LNCAP (cell line): ENCODE results near the gene TNK1.

Experiments used
- TF ChIP-seq, protein P1 (sequence below): fragments of 450-650 bp; IDR thresholded peaks from 2 replicates; pipeline ENCODE4 v1.5.1; 2017; ENCODE audit warnings: mild to moderate bottlenecking

Gene TNK1

GRCh38 chr17:7404737-7405349 lies 24.0 kb downstream of the TNK1 start:
- TF ChIP-seq, protein P1, sequence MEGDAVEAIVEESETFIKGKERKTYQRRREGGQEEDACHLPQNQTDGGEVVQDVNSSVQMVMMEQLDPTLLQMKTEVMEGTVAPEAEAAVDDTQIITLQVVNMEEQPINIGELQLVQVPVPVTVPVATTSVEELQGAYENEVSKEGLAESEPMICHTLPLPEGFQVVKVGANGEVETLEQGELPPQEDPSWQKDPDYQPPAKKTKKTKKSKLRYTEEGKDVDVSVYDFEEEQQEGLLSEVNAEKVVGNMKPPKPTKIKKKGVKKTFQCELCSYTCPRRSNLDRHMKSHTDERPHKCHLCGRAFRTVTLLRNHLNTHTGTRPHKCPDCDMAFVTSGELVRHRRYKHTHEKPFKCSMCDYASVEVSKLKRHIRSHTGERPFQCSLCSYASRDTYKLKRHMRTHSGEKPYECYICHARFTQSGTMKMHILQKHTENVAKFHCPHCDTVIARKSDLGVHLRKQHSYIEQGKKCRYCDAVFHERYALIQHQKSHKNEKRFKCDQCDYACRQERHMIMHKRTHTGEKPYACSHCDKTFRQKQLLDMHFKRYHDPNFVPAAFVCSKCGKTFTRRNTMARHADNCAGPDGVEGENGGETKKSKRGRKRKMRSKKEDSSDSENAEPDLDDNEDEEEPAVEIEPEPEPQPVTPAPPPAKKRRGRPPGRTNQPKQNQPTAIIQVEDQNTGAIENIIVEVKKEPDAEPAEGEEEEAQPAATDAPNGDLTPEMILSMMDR = no peak

- TF ChIP-seq, protein P1 = no peak
These were observed 24.7 kb downstream of the TNK1 start for GRCh38 chr17:7405350-7406234.

DNA sequence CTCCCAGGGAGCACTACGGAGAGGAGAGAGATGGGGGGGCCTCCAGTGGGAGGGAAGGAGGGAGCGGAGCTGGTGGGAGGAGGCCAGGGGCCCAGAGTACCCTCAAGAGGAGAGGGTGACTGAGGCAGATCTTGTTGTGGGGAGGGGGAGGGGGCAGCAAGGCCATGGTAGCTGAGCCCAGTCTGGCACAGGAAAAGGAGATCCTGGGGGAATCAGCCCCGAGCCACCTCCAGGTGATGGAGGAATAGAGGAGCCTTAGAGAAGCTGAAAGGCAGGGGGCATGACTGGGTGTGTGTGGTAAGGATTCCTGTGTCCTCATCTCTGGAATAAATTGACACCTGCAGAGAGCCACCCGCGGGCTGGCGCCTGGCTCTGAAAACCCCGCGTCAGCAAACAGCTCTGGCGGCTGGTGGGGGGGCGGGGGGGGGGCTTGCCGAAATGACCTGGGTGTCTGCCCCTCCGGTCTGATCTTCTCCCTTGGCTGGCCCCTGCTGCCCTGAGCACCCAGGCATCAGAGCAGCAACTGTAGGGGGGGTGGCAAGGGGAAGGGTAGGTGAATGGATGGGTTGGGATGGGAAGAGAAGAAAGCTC lies 25.4 kb downstream of the TNK1 start:
- TF ChIP-seq, protein P1 = no peak

GRCh38 chr17:7407082-7407481 lies 26.2 kb downstream of the TNK1 start:
- TF ChIP-seq, protein P1 = no peak

- TF ChIP-seq, protein P1 = no peak
These were observed 26.8 kb downstream of the TNK1 start, which contains the start of gene NLGN2 for GRCh38 chr17:7407485-7408251. NLGN2 (plus strand) TSS chr17:7407845; CDS start chr17:7408256, 411 bp downstream.

DNA sequence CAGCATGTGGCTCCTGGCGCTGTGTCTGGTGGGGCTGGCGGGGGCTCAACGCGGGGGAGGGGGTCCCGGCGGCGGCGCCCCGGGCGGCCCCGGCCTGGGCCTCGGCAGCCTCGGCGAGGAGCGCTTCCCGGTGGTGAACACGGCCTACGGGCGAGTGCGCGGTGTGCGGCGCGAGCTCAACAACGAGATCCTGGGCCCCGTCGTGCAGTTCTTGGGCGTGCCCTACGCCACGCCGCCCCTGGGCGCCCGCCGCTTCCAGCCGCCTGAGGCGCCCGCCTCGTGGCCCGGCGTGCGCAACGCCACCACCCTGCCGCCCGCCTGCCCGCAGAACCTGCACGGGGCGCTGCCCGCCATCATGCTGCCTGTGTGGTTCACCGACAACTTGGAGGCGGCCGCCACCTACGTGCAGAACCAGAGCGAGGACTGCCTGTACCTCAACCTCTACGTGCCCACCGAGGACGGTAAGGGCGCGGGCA lies 27.4 kb downstream of the TNK1 start:
- TF ChIP-seq, protein P1 = no peak

- TF ChIP-seq, protein P1 = no peak
These were observed 28.0 kb downstream of the TNK1 start for GRCh38 chr17:7408863-7409262.
